ENCODE measurements around the gene RABGGTA. TPM values are rescaled to one million over a fixed set of nuclear protein-coding genes. Genes with fewer than 3 reads are reported as not detected.

Gene RABGGTA
- total RNA-seq, 4 donors from 2014 or later, result 20.9 to 32.8 (median 28.0) TPM

- TF ChIP-seq CTCF (IDR thresholded peaks at IDR 0.05 in 4 of 5, conservative IDR thresholded peaks at IDR 0.05 in 1 of 5) (no peak), POLR2A (IDR thresholded peaks at IDR 0.05) (no peak)
- DNase-seq (no peak), ATAC-seq (no peak)
- H3K9me3 ChIP-seq, result no peaks in the 10 kb centered on the region
- H3K27me3 ChIP-seq, result no peaks in the 10 kb centered on the region
- intact Hi-C loops (cut with DNase I; ENCODE audit: low total_unique reads) (no loop called here), in situ Hi-C loops (cut with MboI; ENCODE audit: low sequenced_read_pairs in 4 of 4) (no loop called here)
- no peaks in the 10 kb centered on the region for H3K36me3 ChIP-seq
- H3K4me3 ChIP-seq, result no peak overlapping the region
- H3K27ac ChIP-seq, result no peak overlapping the region
- no peaks in the 10 kb centered on the region for H3K4me1 ChIP-seq
Observed at GRCh38 chr14:24258119-24258518, 13.3 kb downstream of the RABGGTA start.

- intact Hi-C loops (cut with DNase I; ENCODE audit: low total_unique reads) (no loop called here), in situ Hi-C loops (cut with MboI; ENCODE audit: low sequenced_read_pairs in 4 of 4) (no loop called here)
- Histone ChIP-seq H3K9me3 (no peaks in the 10 kb centered on the region), H3K27ac (no peak overlapping the region), H3K4me1 (no peaks in the 10 kb centered on the region), H3K4me3 (no peak overlapping the region), H3K36me3 (no peaks in the 10 kb centered on the region), H3K27me3 (no peaks in the 10 kb centered on the region)
- ATAC-seq (no peak), DNase-seq (no peak)
- no peak for TF ChIP-seq CTCF (IDR thresholded peaks at IDR 0.05 in 4 of 5, conservative IDR thresholded peaks at IDR 0.05 in 1 of 5)
- no peak for TF ChIP-seq POLR2A (IDR thresholded peaks at IDR 0.05)
Observed at GRCh38 chr14:24256960-24257359, 14.4 kb downstream of the RABGGTA start.

- Histone ChIP-seq H3K36me3 (no peaks in the 10 kb centered on the region), H3K9me3 (no peaks in the 10 kb centered on the region), H3K4me3 (no peak overlapping the region), H3K27ac (no peak overlapping the region), H3K27me3 (no peaks in the 10 kb centered on the region), H3K4me1 (no peaks in the 10 kb centered on the region)
- ATAC-seq (no peak), DNase-seq (no peak)
- in situ Hi-C loops (cut with MboI; ENCODE audit: low sequenced_read_pairs in 4 of 4) (no loop called here), intact Hi-C loops (cut with DNase I; ENCODE audit: low total_unique reads) (no loop called here)
- TF ChIP-seq CTCF (IDR thresholded peaks at IDR 0.05 in 4 of 5, conservative IDR thresholded peaks at IDR 0.05 in 1 of 5), result no peak
- TF ChIP-seq POLR2A (IDR thresholded peaks at IDR 0.05), result no peak
Observed at GRCh38 chr14:24255931-24256711, 15.3 kb downstream of the RABGGTA start.

GRCh38 chr14:24255438-24255837 is 16.0 kb downstream of the RABGGTA start:
- no peak overlapping the region for H3K4me3 ChIP-seq
- intact Hi-C loops (cut with DNase I; ENCODE audit: low total_unique reads) (no loop called here), in situ Hi-C loops (cut with MboI; ENCODE audit: low sequenced_read_pairs in 4 of 4) (no loop called here)
- H3K9me3 ChIP-seq, result no peaks in the 10 kb centered on the region
- no peaks in the 10 kb centered on the region for H3K27me3 ChIP-seq
- H3K36me3 ChIP-seq, result no peaks in the 10 kb centered on the region
- H3K4me1 ChIP-seq, result no peaks in the 10 kb centered on the region
- ATAC-seq, result no peak
- DNase-seq, result no peak
- no peak overlapping the region for H3K27ac ChIP-seq
- no peak for TF ChIP-seq POLR2A (IDR thresholded peaks at IDR 0.05)
- no peak for TF ChIP-seq CTCF (IDR thresholded peaks at IDR 0.05 in 4 of 5, conservative IDR thresholded peaks at IDR 0.05 in 1 of 5)

Measured in gastrocnemius medialis (tissue), 4 donors.